Neuron (in vitro differentiated cells): Measurements from ENCODE around the gene LINGO3.

Experiments used
- H2AFZ ChIP-seq: one replicate; pipeline ENCODE4 v1.6.1; 2013; ENCODE audit warnings: low read depth, mild to moderate bottlenecking, inconsistent platforms, low read length, moderate library complexity
- H3K27me3 ChIP-seq: one replicate; pipeline ENCODE4 v1.6.1; 2013; ENCODE audit warnings: low read length; ENCODE audit not compliant: insufficient read depth
- H3K36me3 ChIP-seq: one replicate; pipeline ENCODE4 v1.6.1; 2013; ENCODE audit warnings: low read length; ENCODE audit not compliant: insufficient read depth
- H3K4me1 ChIP-seq: one replicate; pipeline ENCODE4 v1.6.1; 2013; ENCODE audit warnings: low read length; ENCODE audit not compliant: insufficient read depth
- H3K4me3 ChIP-seq: 2 replicates; pipeline ENCODE4 v1.5.1; 2013; ENCODE audit warnings: mild to moderate bottlenecking, low read length, moderate library complexity
- H3K9me3 ChIP-seq: one replicate; pipeline ENCODE4 v1.6.1; 2013; ENCODE audit warnings: low read length

The LINGO3 gene

DNA sequence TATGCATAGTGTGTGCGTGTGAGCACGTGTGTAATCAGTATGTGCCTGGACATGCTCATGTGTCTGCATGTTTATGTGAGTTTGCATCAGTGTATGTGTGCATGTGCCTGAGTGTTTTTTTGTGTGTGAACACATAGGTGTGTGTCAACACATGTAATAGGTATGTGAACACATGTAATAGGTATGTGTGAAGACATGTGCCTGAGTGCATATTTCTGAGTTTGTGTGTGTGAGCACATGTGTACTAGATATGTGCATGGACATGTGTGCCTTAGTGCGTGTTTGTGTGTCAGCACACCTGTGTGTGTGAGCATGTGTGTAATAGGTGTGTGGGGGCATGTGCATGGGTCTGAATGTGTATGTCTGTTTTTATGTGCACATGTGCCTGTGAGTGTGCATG lies 27.9 kb upstream of the LINGO3 start:
- H3K9me3 ChIP-seq, result no peaks in the 10 kb centered on the region
- H3K27me3 ChIP-seq, result no peaks in the 10 kb centered on the region
- no peak overlapping the region for H2AFZ ChIP-seq
- peaks cover 24% of the 10 kb centered on the region for H3K4me1 ChIP-seq
- H3K36me3 ChIP-seq, result peaks cover 25% of the 10 kb centered on the region
- no peak overlapping the region for H3K4me3 ChIP-seq

GRCh38 chr19:2334986-2335846 lies 27.3 kb upstream of the LINGO3 start:
- H3K4me3 ChIP-seq, result no peak overlapping the region
- H3K4me1 ChIP-seq, result peaks cover 30% of the 10 kb centered on the region
- no peak overlapping the region for H2AFZ ChIP-seq
- H3K36me3 ChIP-seq, result peaks cover 19% of the 10 kb centered on the region
- H3K9me3 ChIP-seq, result no peaks in the 10 kb centered on the region
- no peaks in the 10 kb centered on the region for H3K27me3 ChIP-seq

- H3K9me3 ChIP-seq, result no peaks in the 10 kb centered on the region
- no peak overlapping the region for H2AFZ ChIP-seq
- no peaks in the 10 kb centered on the region for H3K27me3 ChIP-seq
Observed at GRCh38 chr19:2334426-2334825, 26.5 kb upstream of the LINGO3 start.

DNA sequence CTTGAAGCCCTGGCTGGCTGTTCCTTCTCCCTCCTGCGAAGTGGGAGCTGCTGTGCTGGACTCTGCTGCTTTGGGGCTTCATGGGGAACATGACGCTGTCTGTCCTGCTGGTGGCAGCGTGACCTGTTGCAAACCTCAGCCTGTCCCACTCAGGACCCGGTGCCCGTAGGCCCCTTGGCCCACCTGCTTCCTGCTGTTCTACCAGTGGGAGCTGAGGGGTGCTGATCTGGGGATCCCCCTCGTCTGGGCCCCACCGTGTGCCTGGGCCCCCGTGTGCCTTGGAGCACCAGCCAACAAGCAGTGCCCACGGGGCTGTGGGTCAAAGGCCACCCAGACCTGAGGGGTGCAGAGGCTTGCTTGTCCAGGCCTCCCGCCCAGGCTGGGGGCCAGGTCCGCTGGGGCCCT lies 25.9 kb upstream of the LINGO3 start:
- no peaks in the 10 kb centered on the region for H3K9me3 ChIP-seq
- no peak overlapping the region for H3K4me3 ChIP-seq
- no peaks in the 10 kb centered on the region for H3K27me3 ChIP-seq
- no peak overlapping the region for H2AFZ ChIP-seq
- peaks cover 6% of the 10 kb centered on the region for H3K36me3 ChIP-seq
- H3K4me1 ChIP-seq, result peaks cover 39% of the 10 kb centered on the region

More at GRCh38 chr19:2334426-2334825, 26.5 kb upstream of the LINGO3 start:
- H3K4me1 ChIP-seq, result peaks cover 37% of the 10 kb centered on the region
- H3K36me3 ChIP-seq, result peaks cover 12% of the 10 kb centered on the region
- H3K4me3 ChIP-seq, result no peak overlapping the region

DNA sequence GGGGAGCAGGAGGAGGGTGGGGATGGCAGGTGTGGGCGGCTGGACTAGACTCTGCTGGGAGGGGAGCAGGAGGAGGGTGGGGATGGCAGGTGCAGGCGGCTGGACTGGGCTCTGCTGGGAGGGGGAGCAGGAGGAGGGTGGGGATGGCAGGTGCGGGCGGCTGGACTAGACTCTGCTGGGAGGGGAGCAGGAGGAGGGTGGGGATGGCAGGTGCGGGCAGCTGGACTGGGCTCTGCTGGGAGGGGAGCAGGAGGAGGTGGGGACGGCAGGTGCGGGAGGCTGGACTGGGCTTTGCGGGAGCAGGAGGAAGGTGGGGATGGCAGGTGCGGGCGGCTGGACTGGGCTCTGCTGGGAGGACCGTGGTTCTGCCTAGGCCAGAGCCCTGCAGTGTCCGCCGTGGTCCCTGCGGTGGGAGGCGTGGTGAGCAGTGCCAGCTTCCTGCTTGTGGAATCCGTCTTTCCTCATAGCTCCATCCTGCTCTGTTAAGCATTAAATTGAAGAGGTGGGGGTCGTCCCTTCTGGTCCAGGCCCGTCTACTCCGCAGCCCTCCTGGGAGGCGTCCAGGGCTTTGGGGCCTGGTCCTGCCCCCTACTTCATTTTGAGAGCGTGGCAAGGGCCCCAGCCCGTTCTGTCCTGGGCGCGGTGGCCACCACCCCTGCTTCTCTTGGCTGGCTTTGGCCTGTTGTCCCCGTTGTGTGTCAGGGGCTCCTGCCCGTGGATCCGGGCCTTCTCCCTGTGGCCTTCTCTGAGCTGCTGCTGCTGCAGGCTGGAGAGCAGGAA lies 25.3 kb upstream of the LINGO3 start:
- H3K4me1 ChIP-seq, result peaks cover 39% of the 10 kb centered on the region

GRCh38 chr19:2332341-2333026 lies 24.5 kb upstream of the LINGO3 start:
- Histone ChIP-seq H3K36me3 (peaks cover 2% of the 10 kb centered on the region), H3K4me3 (no peak overlapping the region), H3K4me1 (peaks cover 41% of the 10 kb centered on the region), H3K27me3 (no peaks in the 10 kb centered on the region), H3K9me3 (no peaks in the 10 kb centered on the region), H2AFZ (no peak overlapping the region)

More for the DNA sequence above, 25.3 kb upstream of the LINGO3 start:
- Histone ChIP-seq H2AFZ (no peak overlapping the region), H3K36me3 (peaks cover 2% of the 10 kb centered on the region), H3K9me3 (no peaks in the 10 kb centered on the region), H3K27me3 (no peaks in the 10 kb centered on the region), H3K4me3 (no peak overlapping the region)

DNA sequence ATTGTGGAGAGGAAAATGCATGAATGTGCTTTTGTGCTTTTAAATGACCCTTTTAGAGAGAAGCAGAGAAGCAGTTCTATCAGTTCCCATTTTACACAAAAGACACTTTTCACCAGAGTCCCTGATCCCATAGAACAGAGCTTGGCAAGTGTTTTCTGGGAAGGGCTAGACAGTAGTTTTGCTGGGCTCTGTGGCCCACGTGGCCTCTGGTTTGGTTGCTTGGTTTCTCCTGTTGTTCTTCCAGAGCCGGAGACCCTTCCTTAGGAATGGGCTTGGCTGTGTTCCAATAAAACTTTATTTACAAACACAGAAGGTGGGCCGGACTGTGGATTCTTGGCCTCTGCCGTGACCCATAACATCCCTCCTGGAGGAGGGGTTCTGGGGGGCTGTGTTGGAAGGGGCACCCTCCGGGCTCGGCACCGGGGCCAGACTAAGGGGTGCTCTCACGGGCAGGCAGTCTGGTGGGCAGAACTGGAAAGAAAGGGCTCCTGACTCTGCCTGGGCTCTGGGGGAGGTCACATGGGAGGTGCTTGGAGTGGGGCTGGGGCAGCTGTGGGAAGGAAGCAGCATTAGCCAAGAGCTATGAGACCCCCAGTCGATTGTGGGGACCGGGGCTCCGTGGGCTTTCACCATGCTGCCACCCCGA lies 23.8 kb upstream of the LINGO3 start:
- Histone ChIP-seq H3K4me1 (peaks cover 41% of the 10 kb centered on the region), H2AFZ (no peak overlapping the region), H3K4me3 (no peak overlapping the region)

DNA sequence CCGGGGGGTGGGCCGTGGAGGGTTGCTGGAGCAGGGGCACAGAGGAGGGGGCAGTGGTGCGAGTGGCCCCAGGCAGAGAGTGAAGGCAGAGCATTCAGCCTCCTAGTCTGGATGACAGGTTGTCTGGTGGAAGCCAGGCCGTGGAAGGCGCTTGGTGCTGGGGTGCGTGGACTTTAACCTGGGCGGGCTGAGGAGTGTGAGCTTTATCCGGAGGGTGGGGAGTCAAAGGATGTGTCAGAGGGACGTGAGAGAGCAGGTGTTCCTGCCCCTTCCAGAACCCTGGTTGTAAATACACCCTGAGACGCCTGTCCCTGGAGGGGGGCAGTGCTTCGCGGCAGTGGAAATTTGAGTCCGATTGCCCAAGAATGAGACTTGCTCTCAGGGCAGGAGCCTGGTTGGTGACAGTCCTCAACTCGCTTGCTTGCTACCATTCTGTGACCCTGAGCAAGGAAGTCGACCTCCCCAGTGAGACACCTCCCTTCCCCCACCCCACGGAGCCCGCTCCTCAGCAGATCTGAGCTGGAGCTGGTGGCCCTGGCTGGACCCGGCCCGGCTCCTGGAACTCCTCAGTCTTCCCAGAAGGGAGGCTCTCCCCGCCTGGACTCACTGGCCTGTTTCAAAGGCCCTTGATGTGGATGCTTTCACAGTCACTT lies 22.8 kb upstream of the LINGO3 start:
- H3K36me3 ChIP-seq, result peaks cover 11% of the 10 kb centered on the region
- no peak overlapping the region for H2AFZ ChIP-seq
- H3K27me3 ChIP-seq, result no peaks in the 10 kb centered on the region
- H3K9me3 ChIP-seq, result no peaks in the 10 kb centered on the region
- H3K4me3 ChIP-seq, result no peak overlapping the region
- H3K4me1 ChIP-seq, result peaks cover 39% of the 10 kb centered on the region

More for the DNA sequence above, 23.8 kb upstream of the LINGO3 start:
- Histone ChIP-seq H3K27me3 (no peaks in the 10 kb centered on the region), H3K9me3 (no peaks in the 10 kb centered on the region), H3K36me3 (peaks cover 5% of the 10 kb centered on the region)

DNA sequence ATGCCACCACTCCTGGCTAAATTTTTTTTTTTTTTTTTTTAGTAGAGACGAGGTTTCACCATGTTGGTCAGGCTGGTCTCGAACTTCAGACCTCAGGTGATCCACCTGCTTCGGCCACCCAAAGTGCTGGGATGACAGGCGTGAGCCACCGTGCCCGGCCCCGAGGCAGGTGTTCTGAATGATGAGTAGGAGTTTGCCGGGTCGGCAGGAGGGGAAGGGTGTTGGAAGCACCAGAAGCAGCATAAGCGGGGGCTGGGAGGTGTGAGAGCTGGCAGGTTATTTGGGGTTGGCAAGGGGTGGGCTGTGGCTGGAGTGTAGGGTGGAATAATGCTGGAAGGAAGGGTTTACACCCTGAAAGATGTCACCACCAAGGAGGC lies 22.3 kb upstream of the LINGO3 start:
- Histone ChIP-seq H3K36me3 (peaks cover 12% of the 10 kb centered on the region), H3K27me3 (no peaks in the 10 kb centered on the region), H2AFZ (no peak overlapping the region), H3K4me3 (no peak overlapping the region), H3K9me3 (no peaks in the 10 kb centered on the region), H3K4me1 (peaks cover 39% of the 10 kb centered on the region)

DNA sequence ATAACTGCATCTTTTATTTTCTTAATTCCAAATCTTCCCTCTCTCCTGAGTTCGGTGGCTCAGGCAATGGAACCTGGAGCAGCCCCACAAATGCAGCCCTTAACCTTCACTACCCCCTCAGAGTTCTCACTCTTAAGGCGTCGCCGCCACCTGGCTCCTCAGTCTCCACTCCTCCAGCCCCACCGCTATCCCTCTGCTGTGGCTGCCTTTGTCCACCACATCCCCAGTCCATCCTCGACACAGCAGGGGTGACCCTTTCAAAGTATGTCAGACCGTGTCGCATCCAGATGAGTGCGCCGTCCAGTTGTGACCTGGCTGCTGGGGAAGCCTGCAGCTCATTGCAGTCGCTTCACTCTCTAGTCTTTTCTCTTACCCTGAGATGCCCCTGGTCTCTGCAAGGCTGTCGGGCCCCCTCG lies 21.6 kb upstream of the LINGO3 start:
- Histone ChIP-seq H3K27me3 (no peaks in the 10 kb centered on the region), H3K4me3 (peak overlapping the region; percentile 62)

DNA sequence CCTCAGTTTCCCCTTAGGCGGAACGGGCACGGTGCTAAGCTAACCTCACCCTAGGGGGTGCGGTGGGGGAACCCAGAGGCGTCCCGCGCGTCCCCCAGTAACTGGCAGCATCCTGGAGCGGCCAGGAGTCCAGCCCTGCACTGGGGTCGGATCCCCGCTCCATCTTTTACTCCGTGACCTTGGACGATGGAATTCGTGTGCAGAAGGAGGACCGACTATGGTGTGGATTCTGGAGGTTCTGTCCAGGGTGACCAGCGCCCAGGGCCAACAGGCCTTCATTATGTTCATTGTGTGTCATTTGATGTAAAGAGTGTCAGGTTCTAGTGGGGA lies 21.2 kb upstream of the LINGO3 start:
- Histone ChIP-seq H3K4me1 (peaks cover 44% of the 10 kb centered on the region), H3K9me3 (no peaks in the 10 kb centered on the region), H3K36me3 (peaks cover 21% of the 10 kb centered on the region), H3K4me3 (peak overlapping the region; percentile 62), H3K27me3 (no peaks in the 10 kb centered on the region), H2AFZ (no peak overlapping the region)

More for the DNA sequence above, 21.6 kb upstream of the LINGO3 start:
- Histone ChIP-seq H3K4me1 (peaks cover 42% of the 10 kb centered on the region), H3K9me3 (no peaks in the 10 kb centered on the region), H2AFZ (no peak overlapping the region), H3K36me3 (peaks cover 17% of the 10 kb centered on the region)

- no peaks in the 10 kb centered on the region for H3K27me3 ChIP-seq
- H3K4me1 ChIP-seq, result peaks cover 44% of the 10 kb centered on the region
- H2AFZ ChIP-seq, result peak within 1 kb of the TSS; percentile 33
- H3K36me3 ChIP-seq, result peaks cover 23% of the 10 kb centered on the region
- peak within 1 kb of the TSS; percentile 62 for H3K4me3 ChIP-seq
- H3K9me3 ChIP-seq, result no peaks in the 10 kb centered on the region
Observed at GRCh38 chr19:2328401-2329148, 20.6 kb upstream of the LINGO3 start, which contains the start of the genes LSM7 and SPPL2B. Gene LSM7, minus strand, starts transcription at chr19:2328586. Its CDS starts 20 bp downstream, at chr19:2328566. Gene SPPL2B, plus strand, starts transcription at chr19:2328684. Its CDS starts 26 bp downstream, at chr19:2328710.
